BLaER1 (cell line): ENCODE results near the gene SSTR1.

Experiments
- H3K27ac ChIP-seq: shearing (Covaris generic); formaldehyde crosslinking; 2 replicates; pipeline ENCODE4 v1.8.1; 2022
- H3K27me3 ChIP-seq: shearing (Covaris generic); formaldehyde crosslinking; 2 replicates; pipeline ENCODE4 v1.8.1; 2022
- H3K36me3 ChIP-seq: shearing (Covaris generic); formaldehyde crosslinking; 2 replicates; pipeline ENCODE4 v1.8.1; 2022
- H3K4me1 ChIP-seq: shearing (Covaris generic); formaldehyde crosslinking; 2 replicates; pipeline ENCODE4 v1.8.1; 2022
- H3K4me2 ChIP-seq: shearing (Covaris generic); formaldehyde crosslinking; 2 replicates; pipeline ENCODE4 v1.8.1; 2022
- H3K4me3 ChIP-seq: shearing (Covaris generic); formaldehyde crosslinking; 2 replicates; pipeline ENCODE4 v1.8.1; 2022
- H3K9ac ChIP-seq: shearing (Covaris generic); formaldehyde crosslinking; 2 replicates; pipeline ENCODE4 v1.8.1; 2022
- H3K9me3 ChIP-seq: shearing (Covaris generic); formaldehyde crosslinking; 2 replicates; pipeline ENCODE4 v1.8.1; 2022
- H4K20me1 ChIP-seq: shearing (Covaris generic); formaldehyde crosslinking; 2 replicates; pipeline ENCODE4 v1.8.1; 2022
- Cebpa-rat ChIP-seq: shearing (Covaris generic); IDR thresholded peaks from 2 replicates; pipeline ENCODE4 v1.8.1; 2022

Gene SSTR1

GRCh38 chr14:38208618-38209562 is 1.2 kb downstream of the SSTR1 start:
- Histone ChIP-seq H3K4me2 (no peak overlapping the region), H3K4me3 (no peak overlapping the region)

GRCh38 chr14:38209572-38210557 is 2.2 kb downstream of the SSTR1 start:
- Histone ChIP-seq H3K27me3 (peaks cover 21% of the 10 kb centered on the region), H3K4me2 (no peak overlapping the region), H3K9me3 (peaks cover 59% of the 10 kb centered on the region), H3K4me3 (no peak overlapping the region), H3K36me3 (no peaks in the 10 kb centered on the region), H3K27ac (no peak overlapping the region), H4K20me1 (no peaks in the 10 kb centered on the region), H3K9ac (no peak overlapping the region), H3K4me1 (no peaks in the 10 kb centered on the region)
- TF ChIP-seq Cebpa-rat: no peak

More at GRCh38 chr14:38208618-38209562, 1.2 kb downstream of the SSTR1 start:
- Histone ChIP-seq H4K20me1 (no peaks in the 10 kb centered on the region), H3K9me3 (peaks cover 59% of the 10 kb centered on the region), H3K4me1 (no peaks in the 10 kb centered on the region), H3K36me3 (no peaks in the 10 kb centered on the region), H3K27me3 (peaks cover 21% of the 10 kb centered on the region), H3K27ac (no peak overlapping the region), H3K9ac (no peak overlapping the region)
- TF ChIP-seq Cebpa-rat: no peak

- Histone ChIP-seq H3K4me3 (no peak overlapping the region), H3K27me3 (peaks cover 21% of the 10 kb centered on the region)
These were observed 3.0 kb downstream of the SSTR1 start for GRCh38 chr14:38210587-38211216.

GRCh38 chr14:38211255-38211735 is 3.6 kb downstream of the SSTR1 start:
- H3K9ac ChIP-seq: no peak overlapping the region
- no peaks in the 10 kb centered on the region for H4K20me1 ChIP-seq
- no peak overlapping the region for H3K4me2 ChIP-seq
- no peak overlapping the region for H3K4me3 ChIP-seq
- TF ChIP-seq Cebpa-rat: no peak
- no peak overlapping the region for H3K27ac ChIP-seq
- H3K9me3 ChIP-seq: peaks cover 54% of the 10 kb centered on the region
- no peaks in the 10 kb centered on the region for H3K4me1 ChIP-seq
- H3K36me3 ChIP-seq: no peaks in the 10 kb centered on the region
- peaks cover 21% of the 10 kb centered on the region for H3K27me3 ChIP-seq

More at GRCh38 chr14:38210587-38211216, 3.0 kb downstream of the SSTR1 start:
- no peak for TF ChIP-seq Cebpa-rat
- H3K4me2 ChIP-seq: no peak overlapping the region
- H3K4me1 ChIP-seq: no peaks in the 10 kb centered on the region
- no peaks in the 10 kb centered on the region for H4K20me1 ChIP-seq
- no peaks in the 10 kb centered on the region for H3K36me3 ChIP-seq
- H3K9ac ChIP-seq: no peak overlapping the region
- H3K27ac ChIP-seq: no peak overlapping the region
- peaks cover 59% of the 10 kb centered on the region for H3K9me3 ChIP-seq

- H3K9ac ChIP-seq: no peak overlapping the region
These were observed 4.4 kb downstream of the SSTR1 start for GRCh38 chr14:38212111-38212510.

GRCh38 chr14:38213001-38213400 is 5.3 kb downstream of the SSTR1 start:
- H3K27me3 ChIP-seq: peaks cover 21% of the 10 kb centered on the region
- H4K20me1 ChIP-seq: no peaks in the 10 kb centered on the region
- H3K36me3 ChIP-seq: no peaks in the 10 kb centered on the region
- no peak overlapping the region for H3K4me2 ChIP-seq
- peaks cover 38% of the 10 kb centered on the region for H3K9me3 ChIP-seq
- H3K4me3 ChIP-seq: no peak overlapping the region
- H3K27ac ChIP-seq: no peak overlapping the region
- H3K4me1 ChIP-seq: no peaks in the 10 kb centered on the region
- H3K9ac ChIP-seq: no peak overlapping the region
- no peak for TF ChIP-seq Cebpa-rat

More at GRCh38 chr14:38212111-38212510, 4.4 kb downstream of the SSTR1 start:
- Histone ChIP-seq H3K4me3 (no peak overlapping the region), H3K4me2 (no peak overlapping the region), H3K27ac (no peak overlapping the region), H3K27me3 (peaks cover 21% of the 10 kb centered on the region), H3K36me3 (no peaks in the 10 kb centered on the region), H3K9me3 (peaks cover 47% of the 10 kb centered on the region), H3K4me1 (no peaks in the 10 kb centered on the region), H4K20me1 (no peaks in the 10 kb centered on the region)
- no peak for TF ChIP-seq Cebpa-rat

- H3K27ac ChIP-seq: no peak overlapping the region
- H4K20me1 ChIP-seq: no peaks in the 10 kb centered on the region
- H3K4me2 ChIP-seq: no peak overlapping the region
- H3K4me1 ChIP-seq: no peaks in the 10 kb centered on the region
- no peak overlapping the region for H3K4me3 ChIP-seq
- no peak overlapping the region for H3K9ac ChIP-seq
- H3K9me3 ChIP-seq: no peaks in the 10 kb centered on the region
- H3K27me3 ChIP-seq: no peaks in the 10 kb centered on the region
- no peaks in the 10 kb centered on the region for H3K36me3 ChIP-seq
- TF ChIP-seq Cebpa-rat: no peak
These were observed 9.8 kb downstream of the SSTR1 start for GRCh38 chr14:38217553-38217952.

- TF ChIP-seq Cebpa-rat: no peak
- Histone ChIP-seq H3K9me3 (no peaks in the 10 kb centered on the region), H3K27ac (no peak overlapping the region), H3K4me3 (no peak overlapping the region), H4K20me1 (no peaks in the 10 kb centered on the region), H3K9ac (no peak overlapping the region), H3K36me3 (no peaks in the 10 kb centered on the region), H3K4me2 (no peak overlapping the region), H3K27me3 (no peaks in the 10 kb centered on the region), H3K4me1 (no peaks in the 10 kb centered on the region)
These were observed 13.4 kb downstream of the SSTR1 start for GRCh38 chr14:38221077-38221476.

GRCh38 chr14:38224338-38224737 is 16.6 kb downstream of the SSTR1 start:
- H3K4me3 ChIP-seq: no peak overlapping the region
- no peak overlapping the region for H3K27ac ChIP-seq

More at GRCh38 chr14:38224338-38224737, 16.6 kb downstream of the SSTR1 start:
- 0 out of 2 replicates have a peak, but pooled peaks cover 5% of the 10 kb centered on the region for H3K4me1 ChIP-seq
- no peak overlapping the region for H3K9ac ChIP-seq
- H3K9me3 ChIP-seq: no peaks in the 10 kb centered on the region
- no peaks in the 10 kb centered on the region for H3K27me3 ChIP-seq
- TF ChIP-seq Cebpa-rat: no peak
- H3K36me3 ChIP-seq: no peaks in the 10 kb centered on the region
- H3K4me2 ChIP-seq: no peak overlapping the region
- no peaks in the 10 kb centered on the region for H4K20me1 ChIP-seq
